ENCODE measurements around the gene ACSF3.

Gene ACSF3

GRCh38 chr16:89070590-89070989 lies 23.1 kb upstream of the ACSF3 start:
- TF ChIP-seq EZH2 (IDR thresholded peaks at IDR 0.05; ENCODE audit: borderline replicate concordance, low read length) (no peak), CTCF (IDR thresholded peaks at IDR 0.05; ENCODE audit: low read length) (no peak)
- Histone ChIP-seq H2AFZ (ENCODE audit: low read length) (no peak overlapping the region), H3K27me3 (ENCODE audit: insufficient read depth, low read length) (peaks cover 3% of the 10 kb centered on the region; the same call in 1 of the 2 replicates)

GRCh38 chr16:89071686-89072547 lies 21.7 kb upstream of the ACSF3 start:
- Histone ChIP-seq H3K9me3 (ENCODE audit: low read length) (no peaks in the 10 kb centered on the region), H3K9ac (ENCODE audit: low read length) (no peak overlapping the region), H4K20me1 (ENCODE audit: insufficient read depth, low read length) (no peaks in the 10 kb centered on the region), H3K27ac (ENCODE audit: low read depth, low read length, poor library complexity, severe bottlenecking) (no peak overlapping the region), H3K4me1 (ENCODE audit: insufficient read depth, low read length, severe bottlenecking) (peaks cover 13% of the 10 kb centered on the region), H3K4me2 (ENCODE audit: low read length) (no peak overlapping the region), H3K4me3 (ENCODE audit: low read depth, low read length, poor library complexity, severe bottlenecking) (no peak overlapping the region), H2AFZ (ENCODE audit: low read length) (no peak overlapping the region), H3K27me3 (ENCODE audit: insufficient read depth, low read length) (peaks cover 3% of the 10 kb centered on the region; the same call in 1 of the 2 replicates), H3K79me2 (ENCODE audit: insufficient read depth, low read length) (no peaks in the 10 kb centered on the region), H3K9me2 (ENCODE audit: low read depth, low read length) (no peaks in the 10 kb centered on the region), H3K36me3 (ENCODE audit: insufficient read depth, low read length) (no peaks in the 10 kb centered on the region), H3F3A (ENCODE audit: insufficient read depth, low read length) (no peaks in the 10 kb centered on the region)
- TF ChIP-seq CTCF (IDR thresholded peaks at IDR 0.05; ENCODE audit: low read length) (no peak), EZH2 (IDR thresholded peaks at IDR 0.05; ENCODE audit: borderline replicate concordance, low read length) (no peak)

More at GRCh38 chr16:89070590-89070989, 23.1 kb upstream of the ACSF3 start:
- Histone ChIP-seq H3K79me2 (ENCODE audit: insufficient read depth, low read length) (no peaks in the 10 kb centered on the region), H3K9me2 (ENCODE audit: low read depth, low read length) (no peaks in the 10 kb centered on the region), H3K4me1 (ENCODE audit: insufficient read depth, low read length, severe bottlenecking) (peaks cover 26% of the 10 kb centered on the region), H3K27ac (ENCODE audit: low read depth, low read length, poor library complexity, severe bottlenecking) (no peak overlapping the region), H3F3A (ENCODE audit: insufficient read depth, low read length) (no peaks in the 10 kb centered on the region), H3K4me3 (ENCODE audit: low read depth, low read length, poor library complexity, severe bottlenecking) (no peak overlapping the region), H3K9ac (ENCODE audit: low read length) (no peak overlapping the region), H3K36me3 (ENCODE audit: insufficient read depth, low read length) (no peaks in the 10 kb centered on the region), H3K9me3 (ENCODE audit: low read length) (no peaks in the 10 kb centered on the region), H4K20me1 (ENCODE audit: insufficient read depth, low read length) (no peaks in the 10 kb centered on the region), H3K4me2 (ENCODE audit: low read length) (no peak overlapping the region)

GRCh38 chr16:89072548-89073130 lies 21.0 kb upstream of the ACSF3 start:
- TF ChIP-seq EZH2 (IDR thresholded peaks at IDR 0.05; ENCODE audit: borderline replicate concordance, low read length) (no peak), CTCF (IDR thresholded peaks at IDR 0.05; ENCODE audit: low read length) (no peak)
- H3K9me2 ChIP-seq (ENCODE audit: low read depth, low read length) = no peaks in the 10 kb centered on the region

More at GRCh38 chr16:89072548-89073130, 21.0 kb upstream of the ACSF3 start:
- no peaks in the 10 kb centered on the region for H3F3A ChIP-seq (ENCODE audit: insufficient read depth, low read length)
- H3K27ac ChIP-seq (ENCODE audit: low read depth, low read length, poor library complexity, severe bottlenecking) = no peak overlapping the region
- H3K36me3 ChIP-seq (ENCODE audit: insufficient read depth, low read length) = no peaks in the 10 kb centered on the region
- H4K20me1 ChIP-seq (ENCODE audit: insufficient read depth, low read length) = no peaks in the 10 kb centered on the region
- H3K9me3 ChIP-seq (ENCODE audit: low read length) = no peaks in the 10 kb centered on the region
- peaks cover 3% of the 10 kb centered on the region; the same call in 1 of the 2 replicates for H3K27me3 ChIP-seq (ENCODE audit: insufficient read depth, low read length)
- no peaks in the 10 kb centered on the region for H3K79me2 ChIP-seq (ENCODE audit: insufficient read depth, low read length)
- peaks cover 6% of the 10 kb centered on the region for H3K4me1 ChIP-seq (ENCODE audit: insufficient read depth, low read length, severe bottlenecking)
- H3K4me3 ChIP-seq (ENCODE audit: low read depth, low read length, poor library complexity, severe bottlenecking) = no peak overlapping the region
- H3K9ac ChIP-seq (ENCODE audit: low read length) = no peak overlapping the region
- no peak overlapping the region for H3K4me2 ChIP-seq (ENCODE audit: low read length)
- H2AFZ ChIP-seq (ENCODE audit: low read length) = no peak overlapping the region

Data from OCI-LY1 (cell line).